Liver (tissue), 9 donors: ENCODE measurements around the gene STMP1. TPM values are rescaled to one million over a fixed set of nuclear protein-coding genes. Genes with fewer than 3 reads are reported as not detected.

Source experiments
- DNase-seq: peaks from one replicate; pipeline ENCODE4 v3.0.0-alpha.2; 2017; ENCODE audit warnings: low spot score
- H3K27ac ChIP-seq, 2 donors: one replicate each; pipeline ENCODE4 v1.7.0; 2013; ENCODE audit warnings: inconsistent platforms in 2 of 2, low read length in 2 of 2, control low read depth in 1 of 2, low read depth in 1 of 2, mild to moderate bottlenecking in 1 of 2
- H3K27me3 ChIP-seq, 4 donors: one replicate each; pipeline versions ENCODE4 v1.6.1 to v1.7.0; 2013; ENCODE audit warnings: low read length in 3 of 4, inconsistent platforms in 1 of 4, mild to moderate bottlenecking in 1 of 4, moderate library complexity in 1 of 4; ENCODE audit not compliant: control insufficient read depth in 4 of 4, insufficient read depth in 4 of 4
- H3K36me3 ChIP-seq, 4 donors: one replicate each; pipeline versions ENCODE4 v1.6.1 to v1.7.0; 2013; ENCODE audit warnings: low read length in 3 of 4, mild to moderate bottlenecking in 3 of 4, low read depth in 1 of 4, moderate library complexity in 1 of 4; ENCODE audit not compliant: control insufficient read depth in 4 of 4, insufficient read depth in 3 of 4
- H3K4me1 ChIP-seq, 4 donors: one replicate each; pipeline versions ENCODE4 v1.6.1 to v1.7.0; 2013; ENCODE audit warnings: low read length in 3 of 4, mild to moderate bottlenecking in 3 of 4, moderate library complexity in 1 of 4; ENCODE audit not compliant: control insufficient read depth in 4 of 4, insufficient read depth in 4 of 4
- H3K4me3 ChIP-seq, 3 donors: one replicate each; pipeline versions ENCODE4 v1.6.1 to v1.7.0; 2013; ENCODE audit warnings: low read length in 3 of 3, control low read depth in 1 of 3, low read depth in 1 of 3, mild to moderate bottlenecking in 1 of 3
- H3K9ac ChIP-seq, 2 donors: one replicate each; pipeline ENCODE4 v1.7.0; 2013; ENCODE audit warnings: low read length in 2 of 2, mild to moderate bottlenecking in 2 of 2, moderate library complexity in 2 of 2, control low read depth in 1 of 2, low read depth in 1 of 2
- H3K9me3 ChIP-seq, 4 donors: one replicate each; pipeline versions ENCODE4 v1.6.1 to v1.7.0; 2013; ENCODE audit warnings: low read length in 3 of 4; ENCODE audit not compliant: control insufficient read depth in 4 of 4
- ATF3 ChIP-seq: IDR thresholded peaks from 2 replicates; pipeline ENCODE4 v1.6.1; 2016; ENCODE audit warnings: antibody characterized with exemption
- CTCF ChIP-seq: fragments of 150-350 bp; IDR thresholded peaks from 2 replicates; pipeline ENCODE4 v1.5.1; 2017; ENCODE audit warnings: improper control_type of control experiment, low read depth, low read length; ENCODE audit not compliant: missing input control
- EGR1 ChIP-seq, 2 donors: IDR thresholded peaks; 2 replicates each; pipeline ENCODE4 v1.6.1; 2016 to 2018; ENCODE audit warnings: antibody characterized with exemption in 2 of 2, low read depth in 2 of 2
- FOXA1 ChIP-seq: IDR thresholded peaks from 2 replicates; pipeline ENCODE4 v1.6.1; 2016; ENCODE audit warnings: antibody characterized with exemption
- GABPA ChIP-seq, 2 donors: IDR thresholded peaks in 1 of 2; conservative IDR thresholded peaks in 1 of 2; 2 replicates each; pipeline ENCODE4 v1.6.1; 2016; ENCODE audit warnings: antibody characterized with exemption in 2 of 2, mild to moderate bottlenecking in 1 of 2, moderate library complexity in 1 of 2
- HNF4A ChIP-seq, 2 donors: conservative IDR thresholded peaks; 2 replicates each; pipeline ENCODE4 v1.6.1; 2016; ENCODE audit warnings: antibody characterized with exemption in 2 of 2, mild to moderate bottlenecking in 2 of 2
- HNF4G ChIP-seq: IDR thresholded peaks from 2 replicates; pipeline ENCODE4 v1.6.1; 2016; ENCODE audit warnings: antibody characterized with exemption
- JUND ChIP-seq, 2 donors: IDR thresholded peaks; 2 replicates each; pipeline ENCODE4 v1.6.1; 2016; ENCODE audit warnings: antibody characterized with exemption in 2 of 2
- MAX ChIP-seq: IDR thresholded peaks from 2 replicates; pipeline ENCODE4 v1.6.1; 2016; ENCODE audit warnings: antibody characterized with exemption
- NR2F2 ChIP-seq: IDR thresholded peaks from 2 replicates; pipeline ENCODE4 v1.6.1; 2016; ENCODE audit warnings: antibody characterized with exemption
- RAD21 ChIP-seq, 2 donors: IDR thresholded peaks; 2 replicates each; pipeline ENCODE4 v1.6.1; 2016; ENCODE audit warnings: antibody characterized with exemption in 2 of 2, mild to moderate bottlenecking in 2 of 2
- SP1 ChIP-seq: IDR thresholded peaks from 2 replicates; pipeline ENCODE4 v1.6.1; 2018; ENCODE audit warnings: antibody characterized with exemption, mild to moderate bottlenecking
- TAF1 ChIP-seq: conservative IDR thresholded peaks from 2 replicates; pipeline ENCODE4 v1.6.1; 2016; ENCODE audit warnings: antibody characterized with exemption, mild to moderate bottlenecking
- YY1 ChIP-seq: IDR thresholded peaks from 2 replicates; pipeline ENCODE4 v1.6.1; 2016; ENCODE audit warnings: antibody characterized with exemption, mild to moderate bottlenecking
- ZBTB33 ChIP-seq: IDR thresholded peaks from 2 replicates; pipeline ENCODE4 v1.6.1; 2016; ENCODE audit warnings: antibody characterized with exemption
- WGBS: extraction: QIAGEN DNeasy Blood & Tissue Kit; methylation state at CpG from one replicate; pipeline ENCODE4 v1.1.7; 2013; 5-methylcytosine and 5-hydroxymethylcytosine counted together
- polyA plus RNA-seq, 2 donors: library from polyadenylated mRNA; stranded (reverse) in 1 of 2; unstranded in 1 of 2; fragments of 200-250 nt in 1 of 2; fragments of >200 nt in 1 of 2; fragmentation: Nextera tagmentation in 1 of 2; extraction: Ambion mirVana in 1 of 2; gene quantifications; one replicate each; pipeline versions ENCODE4 v1.2.1 to v1.2.3, GENCODE V29; 2013 to 2015
- total RNA-seq, 2 donors: library from RNA; depleted of rRNA; stranded (reverse); fragments of >200 nt; gene quantifications; one replicate each; pipeline ENCODE4 v1.2.3, GENCODE V29; 2014
- donor health status: healthy.
- donor health status: healthy.
- donor health status: healthy.
- donor health status: healthy.
- donor health status: healthy.

Gene STMP1
- total and polyA plus RNA-seq, 4 donors, result 6.8 to 30.7 (median 13.8) TPM

- no peaks in the 10 kb centered on the region for H3K4me1 ChIP-seq
- WGBS, result 84% methylated on average over 5 of the region's 5 CpGs
- TF ChIP-seq EGR1 (IDR thresholded peaks at IDR 0.05; ENCODE audit: low read depth in 2 of 2), result no peak
- TF ChIP-seq YY1, result no peak
- no peak for TF ChIP-seq ATF3
- TF ChIP-seq HNF4A (conservative IDR thresholded peaks at IDR 0.05), result no peak
- TF ChIP-seq NR2F2, result no peak
- TF ChIP-seq CTCF, result no peak
- TF ChIP-seq GABPA (IDR thresholded peaks at IDR 0.05 in 1 of 2, conservative IDR thresholded peaks at IDR 0.05 in 1 of 2), result no peak
- TF ChIP-seq JUND (IDR thresholded peaks at IDR 0.05), result no peak
- no peak for TF ChIP-seq SP1
These were observed 42.4 kb downstream of the STMP1 start for GRCh38 chr7:135704698-135705097.

GRCh38 chr7:135706038-135706742 lies 43.9 kb downstream of the STMP1 start:
- no peak for DNase-seq
- Histone ChIP-seq H3K27ac (no peak overlapping the region), H3K9ac (no peak overlapping the region), H3K4me3 (no peak overlapping the region), H3K27me3 (no peaks in the 10 kb centered on the region), H3K4me1 (no peaks in the 10 kb centered on the region), H3K9me3 (no peaks in the 10 kb centered on the region), H3K36me3 (no peaks in the 10 kb centered on the region)
- TF ChIP-seq SP1, result no peak
- TF ChIP-seq HNF4A (conservative IDR thresholded peaks at IDR 0.05), result no peak
- TF ChIP-seq RAD21 (IDR thresholded peaks at IDR 0.05), result no peak
- TF ChIP-seq ZBTB33, result no peak
- TF ChIP-seq HNF4G, result no peak
- TF ChIP-seq TAF1, result no peak
- TF ChIP-seq MAX, result no peak
- TF ChIP-seq NR2F2, result no peak
- no peak for TF ChIP-seq CTCF
- TF ChIP-seq FOXA1, result no peak
- no peak for TF ChIP-seq JUND (IDR thresholded peaks at IDR 0.05)
- 92% methylated on average over 20 of the region's 20 CpGs for WGBS

More at GRCh38 chr7:135704698-135705097, 42.4 kb downstream of the STMP1 start:
- DNase-seq, result no peak
- Histone ChIP-seq H3K27me3 (no peaks in the 10 kb centered on the region), H3K9ac (no peak overlapping the region), H3K4me3 (no peak overlapping the region), H3K27ac (no peak overlapping the region), H3K9me3 (no peaks in the 10 kb centered on the region), H3K36me3 (no peaks in the 10 kb centered on the region)
